ENCODE measurements around the gene SGPL1.
"Not testable (repeated sequence)": the region's sequence is repeated elsewhere in the genome, so short reads cannot be mapped to it uniquely, and the experiment has no call there.

The SGPL1 gene, protein sequence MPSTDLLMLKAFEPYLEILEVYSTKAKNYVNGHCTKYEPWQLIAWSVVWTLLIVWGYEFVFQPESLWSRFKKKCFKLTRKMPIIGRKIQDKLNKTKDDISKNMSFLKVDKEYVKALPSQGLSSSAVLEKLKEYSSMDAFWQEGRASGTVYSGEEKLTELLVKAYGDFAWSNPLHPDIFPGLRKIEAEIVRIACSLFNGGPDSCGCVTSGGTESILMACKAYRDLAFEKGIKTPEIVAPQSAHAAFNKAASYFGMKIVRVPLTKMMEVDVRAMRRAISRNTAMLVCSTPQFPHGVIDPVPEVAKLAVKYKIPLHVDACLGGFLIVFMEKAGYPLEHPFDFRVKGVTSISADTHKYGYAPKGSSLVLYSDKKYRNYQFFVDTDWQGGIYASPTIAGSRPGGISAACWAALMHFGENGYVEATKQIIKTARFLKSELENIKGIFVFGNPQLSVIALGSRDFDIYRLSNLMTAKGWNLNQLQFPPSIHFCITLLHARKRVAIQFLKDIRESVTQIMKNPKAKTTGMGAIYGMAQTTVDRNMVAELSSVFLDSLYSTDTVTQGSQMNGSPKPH

DNA sequence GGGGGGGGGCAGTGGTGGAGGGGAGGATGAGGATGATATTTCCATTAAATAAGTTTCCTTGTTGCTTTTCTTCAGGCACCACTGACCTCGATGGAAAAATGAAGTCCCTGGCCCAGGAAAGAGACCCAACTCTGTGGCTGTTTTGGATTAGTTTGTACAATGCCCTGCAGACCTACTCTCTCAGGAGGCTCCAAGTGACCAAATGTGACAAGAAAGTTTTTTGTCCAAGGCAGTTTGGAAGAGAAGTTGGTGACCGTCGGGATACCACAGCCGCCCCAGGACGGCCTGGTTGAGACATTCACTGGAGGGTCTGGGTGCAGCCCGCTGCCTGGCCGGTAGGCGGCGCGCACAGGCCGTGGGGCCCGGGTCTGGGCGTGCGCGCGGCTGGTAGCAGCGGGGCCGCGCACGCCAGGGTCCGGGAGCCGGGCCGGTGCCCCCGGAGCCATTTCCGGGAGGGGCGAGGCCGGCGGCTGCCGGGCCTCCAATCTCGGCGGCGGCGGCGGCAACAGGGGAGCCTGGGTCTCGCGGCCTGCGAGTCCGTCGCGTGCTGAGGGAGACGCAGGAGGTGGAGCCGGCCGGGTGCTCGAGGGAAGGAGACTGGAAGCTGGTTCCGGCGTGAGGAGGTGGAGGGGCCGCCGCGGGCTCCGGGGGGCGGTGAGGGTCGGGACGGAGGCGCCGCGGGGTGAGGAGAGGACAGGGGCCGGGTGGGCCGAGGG lies at the start of gene SGPL1:
TSS of gene SGPL1 (plus strand) at position 445 of the 716 bp plus-strand sequence. CDS start 906 bp downstream, outside the sequence.
- peak; percentile 63 for DNase-seq

DNA sequence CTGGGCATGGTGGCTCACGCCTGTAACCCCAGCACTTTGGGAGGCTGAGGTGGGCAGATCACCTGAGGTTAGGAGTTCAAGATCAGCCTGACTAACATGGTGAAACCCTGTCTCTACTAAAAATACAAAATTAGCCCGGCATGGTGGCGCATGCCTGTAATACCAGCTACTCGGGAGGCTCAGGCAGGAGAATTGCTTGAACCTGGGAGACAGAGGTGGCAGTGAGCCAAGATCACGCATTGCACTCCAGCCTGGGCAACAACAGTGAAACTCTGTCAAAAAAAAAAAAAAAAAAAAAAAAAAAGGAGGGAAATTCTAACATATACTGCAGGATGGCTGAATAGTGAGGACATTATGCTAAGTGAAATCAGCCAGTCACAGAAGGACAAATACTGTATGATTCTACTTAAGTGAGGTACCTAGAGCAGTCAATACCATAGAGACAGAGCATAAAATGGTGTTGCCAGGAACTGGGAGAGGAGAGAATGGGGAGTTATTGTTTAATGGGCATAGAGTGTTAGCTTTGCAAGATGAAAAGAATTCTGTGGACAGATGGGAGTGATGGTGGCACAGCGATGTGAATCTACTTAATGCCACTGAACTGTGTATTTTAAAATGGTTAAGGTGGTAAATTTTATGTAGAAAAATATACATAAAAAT lies 47.6 kb upstream of the SGPL1 start:
- not testable (repeated sequence) for DNase-seq

DNA sequence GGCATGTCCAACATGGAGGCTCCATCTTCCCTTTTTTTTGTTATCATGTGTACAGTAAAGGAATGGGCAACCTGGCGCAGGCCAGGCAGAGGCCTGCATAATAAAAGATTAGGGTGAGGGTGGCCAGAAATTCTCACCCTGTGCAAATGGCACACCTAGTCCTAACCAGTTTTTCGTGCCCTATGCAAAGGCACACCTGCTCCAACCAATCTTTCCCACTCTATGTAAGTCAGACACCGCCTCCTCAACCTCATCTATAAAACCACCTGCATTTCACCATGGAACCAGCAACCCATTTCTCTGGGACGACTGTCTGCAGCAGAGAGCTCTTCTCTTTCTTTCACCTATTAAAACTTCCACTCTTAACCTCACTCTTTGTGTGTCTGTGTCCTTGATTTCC lies 46.6 kb upstream of the SGPL1 start:
- no peak for DNase-seq

DNA sequence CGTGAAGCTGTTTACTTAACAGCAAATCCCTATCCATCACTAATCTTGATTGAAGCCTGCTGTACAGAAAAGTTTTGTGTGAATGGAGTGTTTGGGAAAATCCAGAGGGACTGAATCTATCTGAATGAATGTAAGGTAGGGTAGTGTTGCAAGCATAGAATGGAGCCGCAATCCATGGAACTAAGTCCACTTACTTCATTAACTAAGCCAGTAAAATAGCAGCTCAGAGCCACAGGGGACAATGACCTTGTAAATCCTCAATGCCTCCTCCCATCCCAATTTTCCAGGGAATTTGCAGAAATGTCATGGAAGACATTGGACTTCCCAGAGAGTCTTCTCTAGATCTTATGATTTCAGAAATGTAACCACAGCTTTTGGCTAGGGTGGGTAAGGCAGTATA lies 45.7 kb upstream of the SGPL1 start:
- DNase-seq: no peak

DNA sequence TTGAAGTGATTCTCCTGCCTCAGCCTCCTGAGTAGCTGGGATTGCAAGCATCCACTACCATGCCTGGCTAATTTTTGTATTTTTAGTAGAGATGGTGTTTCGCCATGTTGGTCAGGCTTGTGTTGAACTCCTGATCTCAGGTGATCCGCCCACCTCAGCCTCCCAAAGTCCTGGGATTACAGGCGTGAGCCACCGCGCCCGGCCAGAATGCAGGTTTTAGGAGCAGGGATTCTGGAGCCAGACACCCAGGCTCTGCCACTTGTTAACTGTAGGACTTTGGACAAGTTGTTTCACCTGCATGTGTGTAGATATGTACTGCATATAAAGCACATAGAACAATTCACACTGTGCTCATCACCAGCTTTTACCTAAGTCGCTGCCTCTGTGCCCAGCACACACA lies 45.2 kb upstream of the SGPL1 start:
- not testable (repeated sequence) for DNase-seq

DNA sequence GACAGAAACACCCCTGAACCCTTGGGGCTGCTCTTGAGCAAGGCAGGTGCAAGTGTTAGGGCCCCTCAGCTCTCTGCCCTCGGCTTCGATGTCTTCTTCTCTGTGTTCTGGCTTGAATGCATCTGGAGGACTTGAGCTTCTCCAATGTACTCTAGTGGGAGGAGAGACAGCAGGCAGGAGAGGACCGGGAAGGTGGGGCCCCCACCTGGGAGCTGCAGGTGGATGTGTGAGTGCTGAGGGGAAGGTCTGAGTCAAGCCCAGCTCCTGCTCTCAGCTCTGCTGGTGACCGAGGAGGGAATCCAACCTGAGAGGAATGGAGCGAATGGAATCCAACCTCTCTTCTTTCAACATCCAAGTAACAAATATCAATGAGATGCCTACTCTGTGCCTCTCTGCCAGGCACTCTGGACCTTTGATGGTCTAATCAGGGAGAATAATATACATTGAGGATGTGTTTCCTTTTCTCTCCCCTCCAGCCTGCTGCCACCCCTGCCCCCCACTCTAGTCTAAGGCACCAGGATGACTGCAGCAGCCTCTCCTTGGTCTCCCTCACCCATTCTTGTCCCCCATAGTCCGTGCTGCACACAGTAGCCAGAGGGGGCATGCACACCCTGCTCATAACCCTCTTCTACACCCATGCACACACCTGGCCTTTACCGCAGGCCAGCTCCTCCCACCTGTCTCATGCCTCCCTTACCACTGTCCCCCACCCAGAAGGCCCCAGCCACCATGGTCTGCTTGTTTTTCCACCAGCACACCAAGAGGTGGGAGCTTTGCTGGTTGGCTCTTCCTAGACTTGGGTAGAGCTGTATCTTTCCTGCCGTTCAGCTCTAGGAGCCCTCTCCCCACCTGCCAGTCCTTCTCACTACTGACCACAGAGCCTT lies 44.2 kb upstream of the SGPL1 start:
- no peak for DNase-seq

DNA sequence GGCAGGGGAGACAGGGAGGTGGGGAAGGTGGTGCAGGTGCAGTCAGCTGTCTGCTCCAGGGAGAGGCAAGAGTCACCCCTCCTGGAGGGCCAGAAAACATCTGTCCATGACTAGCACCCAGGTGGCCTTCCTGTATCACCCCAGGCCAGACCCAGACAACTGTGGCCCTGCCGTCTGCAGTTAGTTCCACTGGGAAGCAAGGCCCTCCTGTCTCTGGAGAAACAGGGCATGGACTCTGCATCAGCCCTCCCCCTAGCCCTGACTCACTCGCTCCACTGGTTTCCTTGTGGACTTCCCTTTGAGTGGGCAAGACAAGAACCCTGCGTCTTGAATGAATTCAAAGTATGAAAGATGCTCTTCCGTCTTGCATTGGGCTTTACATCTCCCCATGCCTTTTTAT lies 43.1 kb upstream of the SGPL1 start:
- DNase-seq: no peak

DNA sequence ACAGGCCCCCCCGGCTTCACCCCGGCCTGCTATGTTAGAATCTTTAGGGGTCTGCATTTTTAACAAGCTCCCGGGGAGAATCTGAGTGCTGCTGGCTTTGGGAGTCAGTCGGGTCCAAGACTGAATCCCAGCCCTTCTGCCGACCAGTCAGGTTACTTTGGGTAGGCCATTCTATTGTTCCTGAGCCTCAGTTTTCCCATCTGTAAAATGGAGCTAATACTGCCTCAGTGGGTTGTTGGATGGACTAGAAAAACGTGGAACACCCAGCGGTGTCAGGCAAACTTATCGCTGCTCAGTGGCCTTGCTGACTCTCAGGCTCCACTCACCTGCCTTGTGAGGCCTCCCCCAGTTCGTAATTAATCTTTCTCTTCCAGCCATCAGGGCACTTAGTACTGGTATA lies 42.3 kb upstream of the SGPL1 start:
- no peak for DNase-seq

DNA sequence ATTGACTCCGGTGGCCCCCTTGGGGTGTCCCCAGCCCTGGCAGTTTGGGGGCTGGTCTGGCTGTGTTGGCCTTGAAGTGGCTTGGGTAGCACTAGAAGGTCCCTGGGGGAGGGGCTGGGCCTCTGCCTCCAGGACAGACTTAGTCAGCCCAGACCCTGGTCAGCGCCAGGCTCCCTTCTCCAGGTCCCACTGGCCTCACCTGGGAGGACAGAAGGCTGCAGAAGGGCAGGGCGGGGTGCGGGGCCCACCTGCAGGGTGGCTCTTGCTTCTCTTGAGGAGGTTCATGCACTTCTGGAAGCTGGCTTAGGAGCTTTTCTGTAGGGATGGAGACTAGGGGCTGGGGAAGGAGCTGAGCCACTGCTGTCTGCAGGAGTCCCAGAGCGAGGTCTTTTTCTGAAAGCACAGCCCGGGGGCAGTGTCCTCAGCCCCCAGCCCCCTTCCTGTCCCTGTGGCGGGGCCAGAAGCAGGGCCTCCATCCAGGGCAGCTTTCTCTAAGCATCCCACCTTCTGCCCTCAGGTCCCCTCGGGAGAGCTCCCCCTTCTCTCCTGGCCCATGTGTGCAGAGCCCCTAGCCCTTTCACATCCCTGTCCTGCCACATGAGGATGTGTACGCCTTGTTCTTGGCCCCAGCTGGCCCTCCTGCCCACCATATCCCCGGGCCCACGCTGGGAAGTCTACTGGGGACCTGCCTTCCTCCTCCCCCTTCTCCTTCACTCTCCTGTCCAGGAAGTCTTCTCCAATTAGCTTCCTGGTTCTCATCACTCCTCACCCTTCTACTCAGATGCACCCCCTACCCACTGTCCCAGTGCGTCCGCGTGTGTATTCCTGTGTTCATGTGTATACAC lies 41.6 kb upstream of the SGPL1 start:
- DNase-seq: no peak

DNA sequence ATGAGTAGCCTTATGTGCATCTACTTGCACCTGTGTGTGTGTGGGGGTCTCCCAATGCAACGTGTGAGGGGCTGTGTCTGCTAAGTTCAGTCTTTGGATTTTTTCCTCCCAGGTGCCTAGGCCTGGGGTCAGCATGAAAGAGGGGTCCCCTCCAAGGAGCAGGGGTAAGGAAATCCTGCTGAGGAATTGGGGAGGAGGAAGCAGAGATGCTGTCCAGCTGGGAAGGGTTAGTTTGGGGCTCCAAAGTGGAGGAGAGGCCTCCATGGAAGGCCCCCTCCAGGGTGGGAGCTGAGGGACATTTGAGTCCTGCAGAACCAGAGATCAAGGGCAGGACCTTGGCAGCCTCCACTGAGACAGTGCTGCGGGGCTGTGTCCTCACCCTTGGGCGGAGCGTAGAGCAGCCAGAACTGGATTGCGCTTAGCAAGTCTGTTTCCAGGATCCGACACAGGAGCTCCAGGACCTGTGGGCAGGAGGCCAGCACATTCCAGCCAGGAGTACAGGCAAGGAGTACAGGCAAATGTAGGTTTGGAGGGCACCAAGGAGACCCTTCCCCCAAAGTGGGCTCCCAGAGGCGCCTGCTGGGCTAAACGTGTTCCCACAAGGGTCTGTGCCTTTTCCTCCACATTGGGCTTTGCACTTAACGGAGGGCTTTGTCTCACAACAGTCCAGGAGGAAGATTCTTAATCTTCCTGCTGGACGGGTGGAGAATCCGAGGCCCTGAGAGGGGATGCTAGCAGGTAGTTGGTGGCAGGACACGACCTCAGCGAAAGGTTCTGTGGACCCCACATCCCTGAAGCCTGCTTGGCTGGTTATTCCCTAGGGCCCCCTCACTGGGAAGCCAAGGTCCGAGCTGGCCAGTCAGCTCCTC lies 40.7 kb upstream of the SGPL1 start:
- DNase-seq: no peak

DNA sequence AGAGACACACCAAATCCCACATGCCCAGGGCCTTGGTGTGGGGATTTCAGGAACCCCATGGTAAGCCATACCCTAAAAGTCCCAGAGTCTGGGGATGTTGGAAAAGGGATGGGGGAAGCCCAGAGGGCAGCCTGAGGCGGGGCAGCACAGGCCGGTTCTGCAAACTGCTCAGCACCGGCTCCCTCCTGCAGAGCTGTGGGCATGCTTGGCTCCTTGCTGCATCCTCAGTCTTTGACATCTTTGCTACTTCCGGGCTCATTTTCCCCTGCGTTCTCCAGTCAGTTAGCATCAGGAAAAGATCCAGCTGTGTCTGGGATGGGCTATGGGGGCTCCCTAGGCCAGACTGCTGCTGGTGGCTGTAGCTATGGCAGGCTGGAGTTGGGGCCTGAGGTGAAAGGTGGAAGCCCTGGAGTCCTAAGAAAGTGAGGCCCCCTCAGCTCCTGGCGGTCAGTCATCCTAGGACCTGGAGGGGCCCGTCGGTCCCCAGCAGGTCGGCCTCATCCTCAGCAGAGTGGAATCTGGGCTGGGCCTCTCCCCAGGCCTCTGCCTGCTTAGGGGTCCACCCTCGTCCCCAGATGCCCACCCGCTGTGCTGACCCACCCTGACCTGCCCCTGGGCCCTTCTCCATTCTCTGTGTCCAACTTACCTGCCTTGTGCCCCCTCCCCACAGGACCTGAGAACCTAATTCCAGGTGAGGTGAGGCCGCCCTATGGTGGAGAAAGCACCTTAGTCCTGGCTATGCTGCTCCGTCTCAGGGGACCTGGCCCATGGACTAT lies 39.9 kb upstream of the SGPL1 start:
- DNase-seq: no peak

DNA sequence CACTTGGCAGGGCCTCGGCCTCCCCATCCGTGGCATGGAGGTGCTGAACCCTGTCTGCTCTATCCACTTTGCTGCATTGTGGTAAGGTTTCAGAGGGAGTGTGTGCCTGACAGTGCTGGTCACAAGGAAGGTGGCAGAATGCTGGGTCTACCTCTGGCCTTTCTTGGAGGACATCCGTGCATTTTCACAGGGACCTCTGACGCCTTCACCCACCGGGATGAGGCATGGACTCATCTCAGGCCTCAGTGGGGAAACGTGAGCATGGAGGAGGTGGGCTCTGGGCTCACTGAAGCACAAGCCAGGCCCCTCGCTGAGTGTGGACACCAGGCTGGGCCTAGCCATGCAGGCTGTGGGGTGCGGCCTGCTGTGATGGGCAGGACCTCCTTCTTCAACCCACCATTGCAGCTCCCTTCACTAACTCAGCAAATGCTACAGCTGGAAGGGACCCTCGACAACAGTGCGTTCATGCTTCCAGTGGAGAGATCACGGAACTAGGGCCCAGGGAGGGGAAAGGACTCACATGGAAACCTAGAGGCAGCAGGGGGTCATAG lies 39.2 kb upstream of the SGPL1 start:
- DNase-seq: no peak

DNA sequence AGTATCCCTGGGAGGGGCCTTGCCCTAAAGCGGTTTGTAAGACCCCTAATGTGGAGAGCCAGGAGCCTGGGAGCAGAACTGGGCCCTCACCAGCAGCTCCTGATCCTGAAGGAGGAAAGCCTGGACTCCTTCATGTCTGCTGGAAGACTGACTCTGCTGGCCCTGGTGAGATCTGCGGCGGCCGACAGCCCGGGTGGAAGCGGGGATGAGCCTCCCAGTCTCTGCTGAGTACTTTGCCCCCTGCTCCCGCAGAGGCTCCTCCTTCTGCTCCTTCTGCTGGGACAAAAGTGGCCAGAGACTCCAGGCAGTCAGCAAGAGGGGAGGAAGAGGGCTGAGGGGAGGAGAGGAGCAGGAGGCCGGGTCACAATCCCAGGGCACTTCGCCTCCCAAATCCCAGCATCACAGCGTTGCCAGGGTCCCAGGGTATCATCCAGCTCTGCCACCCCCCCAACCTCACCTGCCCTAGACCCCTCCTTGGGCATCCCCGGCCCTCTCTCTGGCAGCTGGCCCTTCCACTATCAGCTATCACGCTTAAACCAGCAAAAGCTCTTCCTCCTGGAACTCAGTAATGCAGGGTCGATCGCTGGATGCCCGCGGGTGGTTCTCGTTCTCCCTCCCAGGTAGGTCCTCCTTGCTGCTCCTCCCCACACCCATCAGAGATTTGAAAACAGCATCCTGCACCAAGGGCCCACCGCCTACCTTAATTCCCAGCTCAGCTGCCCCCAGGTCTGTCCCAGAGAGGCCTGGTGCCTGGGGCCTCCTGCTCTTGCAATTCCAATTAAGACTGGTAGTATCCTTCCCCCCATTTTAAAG lies 38.5 kb upstream of the SGPL1 start:
- no peak for DNase-seq

DNA sequence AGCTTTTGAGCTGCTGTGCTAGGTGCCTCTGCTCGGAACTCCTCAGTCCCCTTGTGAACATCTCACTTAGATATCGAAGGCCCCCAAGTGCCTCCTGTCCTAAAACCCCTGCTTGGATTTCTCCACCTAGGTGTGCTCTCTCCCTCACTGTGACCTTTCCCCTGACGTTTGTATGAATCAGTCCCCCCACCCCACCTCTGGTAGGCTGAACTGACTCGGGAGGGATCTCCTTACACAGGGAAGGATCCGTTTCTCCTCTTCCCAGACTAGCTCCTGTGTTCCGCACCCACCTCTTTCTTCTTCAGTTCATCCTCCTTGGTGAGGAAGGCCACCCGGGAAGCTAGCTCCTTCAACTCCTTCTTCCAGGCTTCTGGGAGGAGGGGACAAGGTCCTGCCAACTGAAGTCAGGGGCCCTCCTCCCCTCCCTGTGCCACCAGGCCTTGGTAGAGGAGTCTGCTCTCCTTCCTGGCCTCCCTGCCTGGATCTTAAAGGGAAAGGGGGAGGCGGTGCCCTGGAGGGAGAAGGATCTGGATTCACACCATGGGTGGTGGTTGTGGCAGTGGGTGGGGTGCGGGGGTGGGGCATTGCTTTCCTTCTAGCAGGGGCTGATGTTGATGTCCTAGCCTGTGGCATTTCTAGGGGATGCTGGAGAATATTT lies 37.4 kb upstream of the SGPL1 start:
- DNase-seq: no peak

DNA sequence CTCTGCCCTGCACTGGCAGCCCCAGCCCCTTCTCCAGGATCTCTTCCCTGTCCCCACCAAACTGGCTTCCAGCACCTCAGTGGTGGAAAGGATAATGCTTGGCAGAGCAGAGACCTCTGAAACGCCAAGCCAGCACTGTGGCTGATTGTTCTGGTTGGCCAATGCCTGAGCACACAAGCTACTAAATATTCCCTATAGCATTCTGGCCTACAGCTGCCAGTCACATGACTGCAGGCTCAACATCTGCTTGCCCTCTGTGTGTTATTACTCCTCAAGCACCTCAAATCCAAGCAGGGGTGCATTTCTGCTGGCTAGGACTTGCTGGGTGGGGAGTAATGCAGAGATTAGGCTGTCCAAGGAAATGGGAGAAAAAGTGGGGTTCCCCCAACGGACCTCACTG lies 36.7 kb upstream of the SGPL1 start:
- DNase-seq: no peak

DNA sequence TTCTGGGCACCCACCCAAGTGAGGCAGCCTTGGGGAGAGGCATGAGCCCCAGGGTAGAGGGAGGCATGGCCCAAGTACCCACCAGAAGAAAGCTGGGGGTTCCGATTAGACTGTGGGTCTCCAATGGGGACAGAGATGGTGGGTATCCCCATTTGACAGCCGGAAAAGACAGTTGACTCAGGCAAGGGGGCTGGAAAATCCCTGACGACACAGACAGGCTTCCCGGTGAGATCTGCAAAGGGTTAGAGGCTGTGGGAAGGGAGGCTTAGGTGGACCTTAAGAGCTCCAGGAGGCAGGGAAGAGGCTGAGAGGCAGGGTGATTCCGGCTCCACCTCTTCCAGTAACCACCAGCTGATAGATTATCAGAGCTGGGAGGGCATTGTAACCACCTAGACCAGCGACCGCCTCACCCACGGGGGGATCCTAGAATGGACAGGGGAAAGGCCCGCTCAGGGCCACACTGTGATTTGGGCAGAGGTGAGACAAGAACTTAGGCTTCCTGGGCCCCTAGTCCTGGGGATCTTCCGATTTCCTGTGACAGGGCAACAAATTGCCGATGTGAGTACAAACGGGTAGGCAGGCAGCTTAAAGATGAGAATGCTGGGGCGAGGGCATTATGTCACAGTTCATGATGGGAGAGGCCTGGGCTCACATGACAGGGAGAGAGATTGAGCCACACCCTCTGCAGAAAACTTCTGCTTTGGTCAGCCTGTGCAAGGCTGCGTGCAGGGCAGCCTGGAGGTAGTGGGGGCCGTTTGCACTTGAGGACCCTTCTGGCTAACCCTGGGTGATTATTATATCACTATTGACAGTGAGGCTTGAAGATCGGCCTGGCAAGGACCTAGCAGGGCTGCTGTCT lies 36.0 kb upstream of the SGPL1 start:
- DNase-seq: no peak

DNA sequence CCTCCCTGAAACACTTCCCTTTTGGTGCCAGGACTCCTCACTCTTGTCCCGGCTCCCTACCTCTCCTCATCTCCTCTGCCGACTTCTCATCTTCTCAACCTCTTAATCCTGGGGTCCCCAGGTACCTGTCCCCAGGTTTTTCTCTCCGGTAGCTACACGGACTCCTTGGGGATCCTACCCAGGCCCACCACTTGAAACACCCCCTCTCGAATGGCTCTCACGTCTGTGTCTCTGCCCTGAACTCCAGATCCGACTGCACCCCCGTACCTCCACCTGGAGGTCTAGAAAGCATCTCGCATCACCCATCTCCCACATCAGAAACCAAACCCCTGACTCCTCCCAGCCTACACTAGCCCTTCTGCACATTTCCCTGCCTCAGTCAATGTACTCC lies 35.4 kb upstream of the SGPL1 start:
- DNase-seq: no peak
